SK-N-SH treated with all-trans-retinoic acid at 6 μM for 48 hours (cell line): ENCODE measurements around the gene KCNG2.

Source experiments
- ATAC-seq: fragments of 200-7000 bp; cut with Tn5 transposase; 3 replicates; pipeline ENCODE4 v1.9.1; 2020; ENCODE audit warnings: mild to moderate bottlenecking, moderate library complexity
- ARNTL ChIP-seq: fragments of 450-650 bp; formaldehyde crosslinking; IDR thresholded peaks from 2 replicates; pipeline ENCODE4 v1.5.0; 2020; ENCODE audit warnings: low read depth, mild to moderate bottlenecking, moderate library complexity, borderline replicate concordance
- BACH2 ChIP-seq: fragments of 250-450 bp; sonication (Bioruptor Pico); IDR thresholded peaks from 2 replicates; pipeline ENCODE4 v1.9.0; 2021; ENCODE audit warnings: mild to moderate bottlenecking, borderline replicate concordance
- ESRRG ChIP-seq: fragments of 250-450 bp; sonication (Bioruptor Pico); IDR thresholded peaks from 2 replicates; pipeline ENCODE4 v1.6.1; 2021; ENCODE audit warnings: mild to moderate bottlenecking
- OSR1 ChIP-seq: fragments of 250-450 bp; sonication (Bioruptor Pico); IDR thresholded peaks from 2 replicates; pipeline ENCODE4 v1.8.0; 2022; ENCODE audit warnings: moderate library complexity, mild to moderate bottlenecking, inconsistent platforms
- PPARA ChIP-seq: fragments of 250-450 bp; sonication (Bioruptor Pico); IDR thresholded peaks from 2 replicates; pipeline ENCODE4 v1.5.0; 2020; ENCODE audit warnings: mild to moderate bottlenecking, borderline replicate concordance
- RARB ChIP-seq: fragments of 250-450 bp; sonication (Bioruptor Pico); IDR thresholded peaks from 2 replicates; pipeline ENCODE4 v1.8.0; 2021; ENCODE audit warnings: mild to moderate bottlenecking, moderate library complexity
- SNAI2 ChIP-seq: fragments of 250-450 bp; sonication (Bioruptor Pico); IDR thresholded peaks from 2 replicates; pipeline ENCODE4 v1.5.0; 2020; ENCODE audit warnings: mild to moderate bottlenecking, moderate library complexity
- TCF4 ChIP-seq: fragments of 250-450 bp; sonication (Bioruptor Pico); IDR thresholded peaks from 2 replicates; pipeline ENCODE4 v1.8.0; 2021; ENCODE audit warnings: mild to moderate bottlenecking, moderate library complexity, borderline replicate concordance
- TOX ChIP-seq: fragments of 250-450 bp; sonication (Bioruptor Pico); IDR thresholded peaks from 2 replicates; pipeline ENCODE4 v1.8.0; 2021; ENCODE audit warnings: mild to moderate bottlenecking, moderate library complexity, borderline replicate concordance
- ZC3H10 ChIP-seq: fragments of 250-450 bp; sonication (Bioruptor Pico); IDR thresholded peaks from 2 replicates; pipeline ENCODE4 v1.5.1; 2021; ENCODE audit warnings: mild to moderate bottlenecking, moderate library complexity
- ZFP3 ChIP-seq: fragments of 250-450 bp; sonication (Bioruptor Pico); IDR thresholded peaks from 2 replicates; pipeline ENCODE4 v1.5.0; 2020; ENCODE audit warnings: mild to moderate bottlenecking, moderate library complexity
- ZFP30 ChIP-seq: fragments of 450-650 bp; formaldehyde crosslinking; IDR thresholded peaks from 2 replicates; pipeline ENCODE4 v1.5.0; 2022; ENCODE audit warnings: mild to moderate bottlenecking, moderate library complexity
- ZNF565 ChIP-seq: fragments of 450-650 bp; formaldehyde crosslinking; conservative IDR thresholded peaks from 2 replicates; pipeline ENCODE4 v1.5.0; 2020; ENCODE audit warnings: low read depth, mild to moderate bottlenecking, moderate library complexity
- ZNF70 ChIP-seq: fragments of 450-650 bp; formaldehyde crosslinking; IDR thresholded peaks from 2 replicates; pipeline ENCODE4 v1.5.0; 2020; ENCODE audit warnings: mild to moderate bottlenecking, moderate library complexity
- ZNF8 ChIP-seq: fragments of 450-650 bp; formaldehyde crosslinking; IDR thresholded peaks from 2 replicates; pipeline ENCODE4 v1.5.0; 2020; ENCODE audit warnings: mild to moderate bottlenecking, moderate library complexity
- TF ChIP-seq, protein P1 (sequence below): fragments of 250-450 bp; sonication (Bioruptor Pico); IDR thresholded peaks from 2 replicates; pipeline ENCODE4 v1.5.0; 2020; ENCODE audit warnings: mild to moderate bottlenecking, moderate library complexity
- TF ChIP-seq, protein P2 (sequence below): fragments of 250-450 bp; sonication (Bioruptor Pico); IDR thresholded peaks from 2 replicates; pipeline ENCODE4 v1.5.1; 2021; ENCODE audit warnings: mild to moderate bottlenecking, moderate library complexity
- TF ChIP-seq, protein P3 (sequence below): fragments of 250-450 bp; sonication (Bioruptor Pico); IDR thresholded peaks from 2 replicates; pipeline ENCODE4 v1.8.0; 2021; ENCODE audit warnings: low read depth, mild to moderate bottlenecking, moderate library complexity, borderline replicate concordance
- TF ChIP-seq, protein P4 (sequence below): fragments of 250-450 bp; sonication (Bioruptor Pico); IDR thresholded peaks from 2 replicates; pipeline ENCODE4 v1.5.1; 2020; ENCODE audit warnings: low read depth, mild to moderate bottlenecking, moderate library complexity
- TF ChIP-seq, protein P5 (sequence below): fragments of 250-450 bp; sonication (Bioruptor Pico); IDR thresholded peaks from 2 replicates; pipeline ENCODE4 v1.8.0; 2020; ENCODE audit warnings: mild to moderate bottlenecking, moderate library complexity, borderline replicate concordance

The KCNG2 gene

DNA sequence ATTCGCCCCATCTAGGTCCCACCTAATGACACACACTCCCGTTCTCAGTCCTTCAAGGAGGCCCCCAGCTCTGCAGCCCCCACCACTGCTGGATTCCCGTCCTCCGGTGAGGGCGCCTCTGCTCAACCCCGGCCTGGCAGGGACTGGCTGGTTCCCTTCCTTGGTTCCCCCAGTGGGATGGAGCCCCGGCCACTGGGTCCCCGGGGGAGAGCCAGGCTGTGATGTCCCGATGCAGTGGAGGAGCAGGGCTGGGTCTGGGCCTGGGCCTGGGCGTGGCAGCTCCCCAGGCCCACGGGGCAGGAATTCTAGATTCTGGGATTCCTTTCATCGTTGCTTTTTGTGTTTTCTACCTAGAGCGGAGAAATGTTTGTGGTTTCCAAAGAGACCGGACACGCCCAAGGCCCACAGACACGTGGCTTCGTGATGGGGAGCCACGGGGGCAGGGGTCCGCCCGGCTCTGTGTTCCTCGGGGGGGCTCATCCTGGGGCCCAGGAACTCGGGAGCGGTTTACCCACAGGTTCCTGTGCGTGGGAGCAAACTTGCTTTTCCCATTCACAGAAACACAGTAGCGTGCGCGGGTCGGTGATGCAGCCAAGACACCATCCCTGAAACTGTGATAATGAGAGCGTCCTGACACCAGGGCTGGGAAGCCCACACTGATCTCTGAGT is 86.7 kb downstream of the KCNG2 start (continued):
- TF ChIP-seq, protein P1, sequence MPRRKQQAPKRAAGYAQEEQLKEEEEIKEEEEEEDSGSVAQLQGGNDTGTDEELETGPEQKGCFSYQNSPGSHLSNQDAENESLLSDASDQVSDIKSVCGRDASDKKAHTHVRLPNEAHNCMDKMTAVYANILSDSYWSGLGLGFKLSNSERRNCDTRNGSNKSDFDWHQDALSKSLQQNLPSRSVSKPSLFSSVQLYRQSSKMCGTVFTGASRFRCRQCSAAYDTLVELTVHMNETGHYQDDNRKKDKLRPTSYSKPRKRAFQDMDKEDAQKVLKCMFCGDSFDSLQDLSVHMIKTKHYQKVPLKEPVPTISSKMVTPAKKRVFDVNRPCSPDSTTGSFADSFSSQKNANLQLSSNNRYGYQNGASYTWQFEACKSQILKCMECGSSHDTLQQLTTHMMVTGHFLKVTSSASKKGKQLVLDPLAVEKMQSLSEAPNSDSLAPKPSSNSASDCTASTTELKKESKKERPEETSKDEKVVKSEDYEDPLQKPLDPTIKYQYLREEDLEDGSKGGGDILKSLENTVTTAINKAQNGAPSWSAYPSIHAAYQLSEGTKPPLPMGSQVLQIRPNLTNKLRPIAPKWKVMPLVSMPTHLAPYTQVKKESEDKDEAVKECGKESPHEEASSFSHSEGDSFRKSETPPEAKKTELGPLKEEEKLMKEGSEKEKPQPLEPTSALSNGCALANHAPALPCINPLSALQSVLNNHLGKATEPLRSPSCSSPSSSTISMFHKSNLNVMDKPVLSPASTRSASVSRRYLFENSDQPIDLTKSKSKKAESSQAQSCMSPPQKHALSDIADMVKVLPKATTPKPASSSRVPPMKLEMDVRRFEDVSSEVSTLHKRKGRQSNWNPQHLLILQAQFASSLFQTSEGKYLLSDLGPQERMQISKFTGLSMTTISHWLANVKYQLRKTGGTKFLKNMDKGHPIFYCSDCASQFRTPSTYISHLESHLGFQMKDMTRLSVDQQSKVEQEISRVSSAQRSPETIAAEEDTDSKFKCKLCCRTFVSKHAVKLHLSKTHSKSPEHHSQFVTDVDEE, result no peak
- TF ChIP-seq RARB (CRISPR knock-in tag) (no peak), ZFP30 (no peak), ARNTL (CRISPR knock-in tag) (no peak), TCF4 (CRISPR knock-in tag) (no peak)
- TF ChIP-seq, protein P2, sequence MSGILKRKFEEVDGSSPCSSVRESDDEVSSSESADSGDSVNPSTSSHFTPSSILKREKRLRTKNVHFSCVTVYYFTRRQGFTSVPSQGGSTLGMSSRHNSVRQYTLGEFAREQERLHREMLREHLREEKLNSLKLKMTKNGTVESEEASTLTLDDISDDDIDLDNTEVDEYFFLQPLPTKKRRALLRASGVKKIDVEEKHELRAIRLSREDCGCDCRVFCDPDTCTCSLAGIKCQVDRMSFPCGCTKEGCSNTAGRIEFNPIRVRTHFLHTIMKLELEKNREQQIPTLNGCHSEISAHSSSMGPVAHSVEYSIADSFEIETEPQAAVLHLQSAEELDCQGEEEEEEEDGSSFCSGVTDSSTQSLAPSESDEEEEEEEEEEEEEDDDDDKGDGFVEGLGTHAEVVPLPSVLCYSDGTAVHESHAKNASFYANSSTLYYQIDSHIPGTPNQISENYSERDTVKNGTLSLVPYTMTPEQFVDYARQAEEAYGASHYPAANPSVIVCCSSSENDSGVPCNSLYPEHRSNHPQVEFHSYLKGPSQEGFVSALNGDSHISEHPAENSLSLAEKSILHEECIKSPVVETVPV (CRISPR knock-in tag), result no peak

DNA sequence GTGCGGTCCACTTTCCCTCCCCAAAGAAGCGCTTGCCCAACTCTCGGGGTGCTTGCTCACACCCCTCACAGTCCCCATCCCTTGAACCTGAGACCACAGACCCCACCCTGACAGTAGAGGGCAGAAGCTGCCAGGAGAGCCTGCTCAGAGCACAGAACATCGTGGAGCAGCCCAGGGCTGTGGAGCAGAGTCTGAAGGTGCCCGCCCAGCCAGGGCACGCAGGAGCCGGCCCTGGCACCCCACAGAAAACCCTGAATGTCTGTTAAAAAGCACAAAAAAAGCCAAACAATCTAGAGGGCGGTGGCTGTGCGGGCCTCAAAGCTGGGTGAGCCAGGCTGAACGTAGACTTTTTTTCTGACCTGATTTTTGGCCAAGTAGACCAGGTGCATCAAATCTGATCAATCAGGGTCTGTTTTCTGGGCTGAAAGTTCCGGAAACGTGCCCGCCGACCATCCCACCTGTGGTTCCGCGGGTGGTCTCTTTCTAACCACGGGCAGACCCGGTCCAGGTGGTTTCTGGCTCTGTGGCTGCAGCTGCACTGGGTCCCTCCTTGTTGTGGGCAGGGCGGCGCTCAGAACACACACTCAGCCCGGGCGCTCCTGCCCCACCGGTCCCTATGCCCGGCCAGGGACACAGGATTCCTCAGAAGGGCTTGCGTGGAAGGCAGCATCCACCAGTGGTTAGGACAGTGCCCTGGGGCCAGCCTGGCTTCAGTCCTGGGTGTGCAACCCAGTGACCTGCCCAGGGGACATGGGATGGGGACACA is 87.4 kb downstream of the KCNG2 start:
- no peak for TF ChIP-seq ZFP3
- no peak for TF ChIP-seq OSR1 (CRISPR knock-in tag)
- TF ChIP-seq, protein P3, sequence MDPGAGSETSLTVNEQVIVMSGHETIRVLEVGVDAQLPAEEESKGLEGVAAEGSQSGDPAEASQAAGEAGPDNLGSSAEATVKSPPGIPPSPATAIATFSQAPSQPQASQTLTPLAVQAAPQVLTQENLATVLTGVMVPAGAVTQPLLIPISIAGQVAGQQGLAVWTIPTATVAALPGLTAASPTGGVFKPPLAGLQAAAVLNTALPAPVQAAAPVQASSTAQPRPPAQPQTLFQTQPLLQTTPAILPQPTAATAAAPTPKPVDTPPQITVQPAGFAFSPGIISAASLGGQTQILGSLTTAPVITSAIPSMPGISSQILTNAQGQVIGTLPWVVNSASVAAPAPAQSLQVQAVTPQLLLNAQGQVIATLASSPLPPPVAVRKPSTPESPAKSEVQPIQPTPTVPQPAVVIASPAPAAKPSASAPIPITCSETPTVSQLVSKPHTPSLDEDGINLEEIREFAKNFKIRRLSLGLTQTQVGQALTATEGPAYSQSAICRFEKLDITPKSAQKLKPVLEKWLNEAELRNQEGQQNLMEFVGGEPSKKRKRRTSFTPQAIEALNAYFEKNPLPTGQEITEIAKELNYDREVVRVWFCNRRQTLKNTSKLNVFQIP (CRISPR knock-in tag), result no peak
- no peak for TF ChIP-seq ZC3H10 (CRISPR knock-in tag)
- TF ChIP-seq, all 23 proteins: peak for 0
- peak; percentile 41; the same call in 2 of the 3 replicates for ATAC-seq

DNA sequence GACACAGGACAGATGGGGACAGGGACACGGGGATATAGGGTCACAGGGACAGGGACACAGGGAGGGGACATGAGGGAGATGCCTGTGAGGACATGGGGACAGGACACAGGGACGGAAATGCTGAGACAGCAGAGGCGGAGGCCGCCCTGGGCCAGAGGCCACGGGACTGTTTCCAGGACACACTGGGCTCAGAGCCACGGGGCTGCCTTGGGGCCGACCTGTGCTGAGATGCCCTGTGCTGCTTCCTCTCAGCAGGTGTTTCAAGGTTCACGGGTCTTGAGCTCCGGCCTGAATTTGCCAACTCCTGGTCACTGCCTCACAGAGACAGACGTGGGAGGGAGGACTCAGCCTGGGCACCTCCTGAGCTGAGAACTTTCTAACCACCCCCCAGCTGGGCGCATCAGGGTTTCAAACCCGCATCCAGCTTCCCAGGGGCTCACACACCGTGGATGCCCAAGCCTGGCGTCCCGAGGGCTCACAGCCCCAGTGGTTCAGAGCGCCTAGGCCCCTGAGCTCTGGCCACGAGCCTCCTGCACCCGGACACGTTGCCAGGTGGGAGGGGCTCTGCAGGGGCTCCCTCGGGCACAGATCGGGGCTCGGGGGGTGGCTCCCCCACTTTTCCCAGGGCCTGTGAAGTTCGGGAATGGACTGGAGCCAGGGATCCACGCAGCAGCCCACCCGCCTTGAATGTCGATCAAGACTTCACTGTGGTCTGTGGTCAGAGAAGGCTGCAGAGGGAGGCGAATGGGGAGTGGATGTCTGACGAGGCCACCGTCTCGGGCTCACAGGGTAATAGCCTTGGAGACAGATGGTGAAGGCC is 89.7 kb downstream of the KCNG2 start:
- TF ChIP-seq ZC3H10 (CRISPR knock-in tag), result no peak
- TF ChIP-seq ZNF565 (CRISPR knock-in tag), result no peak
- TF ChIP-seq, protein P3 (CRISPR knock-in tag), result no peak
- TF ChIP-seq, protein P2 (CRISPR knock-in tag), result no peak
- no peak for TF ChIP-seq ESRRG (CRISPR knock-in tag)
- TF ChIP-seq PPARA (CRISPR knock-in tag), result no peak
- TF ChIP-seq, protein P4, sequence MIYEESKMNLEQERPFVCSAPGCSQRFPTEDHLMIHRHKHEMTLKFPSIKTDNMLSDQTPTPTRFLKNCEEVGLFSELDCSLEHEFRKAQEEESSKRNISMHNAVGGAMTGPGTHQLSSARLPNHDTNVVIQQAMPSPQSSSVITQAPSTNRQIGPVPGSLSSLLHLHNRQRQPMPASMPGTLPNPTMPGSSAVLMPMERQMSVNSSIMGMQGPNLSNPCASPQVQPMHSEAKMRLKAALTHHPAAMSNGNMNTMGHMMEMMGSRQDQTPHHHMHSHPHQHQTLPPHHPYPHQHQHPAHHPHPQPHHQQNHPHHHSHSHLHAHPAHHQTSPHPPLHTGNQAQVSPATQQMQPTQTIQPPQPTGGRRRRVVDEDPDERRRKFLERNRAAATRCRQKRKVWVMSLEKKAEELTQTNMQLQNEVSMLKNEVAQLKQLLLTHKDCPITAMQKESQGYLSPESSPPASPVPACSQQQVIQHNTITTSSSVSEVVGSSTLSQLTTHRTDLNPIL (CRISPR knock-in tag), result no peak
- no peak for TF ChIP-seq ARNTL (CRISPR knock-in tag)
- no peak for TF ChIP-seq TCF4 (CRISPR knock-in tag)
- TF ChIP-seq ZNF8 (CRISPR knock-in tag), result no peak
- no peak for TF ChIP-seq SNAI2 (CRISPR knock-in tag)
- no peak for TF ChIP-seq ZFP30
- no peak for TF ChIP-seq RARB (CRISPR knock-in tag)
- TF ChIP-seq TOX (CRISPR knock-in tag), result no peak
- TF ChIP-seq, protein P5, sequence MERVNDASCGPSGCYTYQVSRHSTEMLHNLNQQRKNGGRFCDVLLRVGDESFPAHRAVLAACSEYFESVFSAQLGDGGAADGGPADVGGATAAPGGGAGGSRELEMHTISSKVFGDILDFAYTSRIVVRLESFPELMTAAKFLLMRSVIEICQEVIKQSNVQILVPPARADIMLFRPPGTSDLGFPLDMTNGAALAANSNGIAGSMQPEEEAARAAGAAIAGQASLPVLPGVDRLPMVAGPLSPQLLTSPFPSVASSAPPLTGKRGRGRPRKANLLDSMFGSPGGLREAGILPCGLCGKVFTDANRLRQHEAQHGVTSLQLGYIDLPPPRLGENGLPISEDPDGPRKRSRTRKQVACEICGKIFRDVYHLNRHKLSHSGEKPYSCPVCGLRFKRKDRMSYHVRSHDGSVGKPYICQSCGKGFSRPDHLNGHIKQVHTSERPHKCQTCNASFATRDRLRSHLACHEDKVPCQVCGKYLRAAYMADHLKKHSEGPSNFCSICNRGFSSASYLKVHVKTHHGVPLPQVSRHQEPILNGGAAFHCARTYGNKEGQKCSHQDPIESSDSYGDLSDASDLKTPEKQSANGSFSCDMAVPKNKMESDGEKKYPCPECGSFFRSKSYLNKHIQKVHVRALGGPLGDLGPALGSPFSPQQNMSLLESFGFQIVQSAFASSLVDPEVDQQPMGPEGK, result no peak
- no peak for TF ChIP-seq OSR1 (CRISPR knock-in tag)
- no peak for TF ChIP-seq ZNF70 (CRISPR knock-in tag)
- no peak for TF ChIP-seq BACH2
- TF ChIP-seq, all 23 proteins: peak for 0
- no peak for ATAC-seq
